Endothelial cell of umbilical vein (primary cell): ENCODE data around the gene PGR. TPM values are rescaled to one million over a fixed set of nuclear protein-coding genes. Genes with fewer than 3 reads are reported as not detected.

Experiments used
- BruUV-seq: library from RNA; stranded (reverse); fragments of 400-500 nt; replicated peaks from 2 replicates; lab custom pipeline; 2021; lab: Mats Ljungman, UMichigan
- CTCF ChIA-PET: fragments of 300-600, 350-600 bp; sonication (Branson Sonifier 250); formaldehyde crosslinking; loops from one replicate; lab custom pipeline; 2021; ENCODE audit warnings: antibody characterized with exemption, inconsistent platforms; lab: Charles Lee
- POLR2A ChIA-PET: fragments of 300-600, 350-600 bp; sonication (Branson Sonifier 250); formaldehyde crosslinking; loops from one replicate; lab custom pipeline; 2021; ENCODE audit warnings: antibody characterized with exemption, inconsistent platforms; lab: Charles Lee
- DNase-seq: peaks from one replicate; pipeline ENCODE4 v3.0.0-alpha.2; 2011; ENCODE audit warnings: low read depth, low spot score
- FAIRE-seq: peaks from 2 replicates; lab custom pipeline; 2011; peaks lifted over from hg19 to GRCh38; lab: Jason Lieb, UNC
- H2AFZ ChIP-seq: 2 replicates; pipeline ENCODE4 v1.6.0; 2012; ENCODE audit warnings: low read depth, low read length, control low read depth, inconsistent platforms
- H3K27ac ChIP-seq: 2 replicates; pipeline ENCODE4 v1.5.1; 2011; ENCODE audit warnings: low read depth, mild to moderate bottlenecking, control low read depth, low read length, moderate library complexity; ENCODE audit not compliant: insufficient read depth
- H3K27me3 ChIP-seq, 2 experiments: 2 replicates each; pipeline versions ENCODE4 v1.6.0 to v1.6.1; 2011; ENCODE audit warnings: low read length in 2 of 2, mixed read lengths in 1 of 2; ENCODE audit not compliant: control insufficient read depth in 2 of 2, insufficient read depth in 2 of 2
- H3K36me3 ChIP-seq, 2 experiments: 2 replicates in 1 of 2; 3 replicates in 1 of 2; pipeline ENCODE4 v1.5.1; 2011; ENCODE audit warnings: low read length in 2 of 2, mild to moderate bottlenecking in 1 of 2, moderate library complexity in 1 of 2; ENCODE audit not compliant: control insufficient read depth in 2 of 2, insufficient read depth in 2 of 2; ENCODE audit errors: extremely low read depth in 1 of 2
- H3K4me1 ChIP-seq: 3 replicates; pipeline ENCODE4 v1.5.1; 2011; ENCODE audit warnings: mild to moderate bottlenecking, low read length; ENCODE audit not compliant: control insufficient read depth, insufficient read depth; ENCODE audit errors: extremely low read depth
- H3K4me2 ChIP-seq: 2 replicates; pipeline ENCODE4 v1.6.1; 2011; ENCODE audit warnings: low read length, control low read depth, mixed read lengths; ENCODE audit not compliant: insufficient read depth
- H3K4me3 ChIP-seq, 3 experiments: fragments of 200-600 bp in 1 of 3; sonication (generic), shearing (Covaris generic) in 1 of 3; replicated peaks in 1 of 3; 2 replicates each; pipeline ENCODE4 v1.5.1; 2011 to 2016; ENCODE audit warnings: control low read depth in 3 of 3, low read length in 3 of 3, mild to moderate bottlenecking in 2 of 3, inconsistent platforms in 1 of 3, low read depth in 1 of 3, moderate library complexity in 1 of 3; ENCODE audit not compliant: insufficient read depth in 1 of 3
- H3K79me2 ChIP-seq: 2 replicates; pipeline ENCODE4 v1.6.0; 2012; ENCODE audit warnings: low read length, inconsistent platforms; ENCODE audit not compliant: control insufficient read depth, insufficient read depth
- H3K9ac ChIP-seq: replicated peaks from 2 replicates; pipeline ENCODE3; 2011; ENCODE audit warnings: low read length, control low read depth; ENCODE audit not compliant: insufficient read depth; ENCODE audit errors: extremely low read depth
- H3K9me1 ChIP-seq: replicated peaks from 3 replicates; pipeline ENCODE4 v1.6.0; 2011; ENCODE audit warnings: mild to moderate bottlenecking, low read length; ENCODE audit not compliant: control insufficient read depth, insufficient read depth; ENCODE audit errors: extremely low read depth
- H3K9me3 ChIP-seq: replicated peaks from 2 replicates; pipeline ENCODE4 v1.5.1; 2012; ENCODE audit warnings: low read length, inconsistent platforms; ENCODE audit not compliant: control insufficient read depth, insufficient read depth
- H4K20me1 ChIP-seq: replicated peaks from 2 replicates; pipeline ENCODE3; 2011; ENCODE audit warnings: mild to moderate bottlenecking, low read length; ENCODE audit not compliant: control insufficient read depth, insufficient read depth; ENCODE audit errors: extremely low read depth
- EZH2 ChIP-seq: IDR thresholded peaks from 2 replicates; pipeline ENCODE4 v1.6.1; 2012; ENCODE audit warnings: borderline replicate concordance, low read depth, mild to moderate bottlenecking, moderate library complexity, low read length, inconsistent platforms; ENCODE audit not compliant: severe bottlenecking
- FOS ChIP-seq: IDR thresholded peaks from 2 replicates; pipeline ENCODE4 v1.6.1; 2011; ENCODE audit warnings: mild to moderate bottlenecking, low read length, moderate library complexity, borderline replicate concordance; ENCODE audit not compliant: insufficient read depth
- GATA2 ChIP-seq: IDR thresholded peaks from 2 replicates; pipeline ENCODE4 v1.7.0; 2011; ENCODE audit warnings: low read depth, mild to moderate bottlenecking, moderate library complexity, mixed read lengths, low read length; ENCODE audit not compliant: insufficient read length, insufficient read depth
- JUN ChIP-seq: IDR thresholded peaks from 2 replicates; pipeline ENCODE4 v1.6.1; 2011; ENCODE audit warnings: borderline replicate concordance, low read depth; ENCODE audit not compliant: insufficient read length, insufficient read depth
- MYC ChIP-seq: IDR thresholded peaks from one replicate; pipeline ENCODE4 v1.6.1; 2011; ENCODE audit warnings: mild to moderate bottlenecking, low read depth, low read length
- POLR2A ChIP-seq: IDR thresholded peaks from 2 replicates; pipeline ENCODE4 v1.6.1; 2012; ENCODE audit warnings: low read depth, mild to moderate bottlenecking, control low read depth, low read length
- POLR2AphosphoS5 ChIP-seq: IDR thresholded peaks from 2 replicates; pipeline ENCODE4 v1.6.1; 2012; ENCODE audit warnings: low read depth, mild to moderate bottlenecking, control low read depth, low read length, moderate library complexity; ENCODE audit not compliant: insufficient read depth
- dilution Hi-C: fragments of 300-500 bp; cut with MboI; formaldehyde crosslinking; loops from one replicate; pipeline ENCODE4 v1.15.0; 2019; ENCODE audit warnings: low sequenced_read_pairs; ENCODE audit not compliant: extremely low pct_ligation_motif_present
- intact Hi-C: fragments of 100-400 bp; cut with micrococcal nuclease; formaldehyde crosslinking; loops from one replicate; pipeline ENCODE4 v1.10.0; 2022
- polyA plus RNA-seq, 4 experiments: library from polyadenylated mRNA; depleted of rRNA in 3 of 4; stranded (reverse) in 3 of 4; unstranded in 1 of 4; fragments of >200 nt; gene quantifications; 2 replicates each; pipeline versions ENCODE4 v1.2.1 to v1.2.3, GENCODE V29; 2011 to 2012; ENCODE audit warnings: missing spikeins in 1 of 4
- total RNA-seq: library from RNA; stranded (reverse); gene quantifications from 2 replicates; pipeline ENCODE4 v1.2.3, GENCODE V29; 2021
- TF ChIP-seq, protein P1 (sequence below): IDR thresholded peaks from 2 replicates; pipeline ENCODE4 v1.6.1; 2011; ENCODE audit not compliant: insufficient read depth, insufficient read length
- TF ChIP-seq, protein P2 (sequence below), 2 donors: IDR thresholded peaks; 1 replicate in 1 of 2; 2 replicates in 1 of 2; pipeline ENCODE4 v1.5.1; 2011; ENCODE audit warnings: low read length in 2 of 2, mild to moderate bottlenecking in 2 of 2, moderate library complexity in 2 of 2, control low read depth in 1 of 2, inconsistent platforms in 1 of 2, low read depth in 1 of 2; ENCODE audit not compliant: insufficient read depth in 1 of 2; ENCODE audit errors: extremely low read depth in 1 of 2

PGR gene
- total and polyA plus RNA-seq, 2 donors (not counting 3 experiments of a cell fraction or from before 2014, with no cell fraction given): not detected

DNA sequence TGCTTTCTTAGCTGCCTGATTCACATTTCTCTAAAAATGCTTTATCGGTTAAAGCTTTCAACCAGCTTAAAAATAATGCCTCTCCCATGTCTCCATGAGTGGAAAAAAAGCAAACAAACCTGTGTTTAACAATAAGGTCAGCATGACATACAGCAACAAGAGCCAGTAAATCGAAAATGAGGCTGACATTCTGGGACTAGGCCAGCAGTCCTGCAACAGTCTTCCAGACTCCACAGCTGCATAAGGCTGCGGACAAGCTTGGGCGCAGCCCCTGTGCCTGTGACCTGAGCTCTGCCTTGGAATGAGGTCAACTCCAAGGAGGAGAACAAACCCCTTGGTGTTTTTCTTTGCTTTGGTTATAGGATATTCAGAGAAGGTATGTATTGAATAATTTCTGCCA, 95.5 kb downstream of the PGR start:
- Histone ChIP-seq H3K4me3 (no peak overlapping the region), H3K4me1 (no peaks in the 10 kb centered on the region), H3K9ac (no peak overlapping the region), H3K4me2 (no peak overlapping the region), H3K27ac (no peak overlapping the region), H3K9me3 (no peaks in the 10 kb centered on the region), H3K9me1 (no peaks in the 10 kb centered on the region), H3K79me2 (no peaks in the 10 kb centered on the region), H3K27me3 (no peaks in the 10 kb centered on the region), H4K20me1 (no peaks in the 10 kb centered on the region), H2AFZ (no peak overlapping the region), H3K36me3 (no peaks in the 10 kb centered on the region)
- dilution Hi-C loops (no loop called here), intact Hi-C loops (no loop called here)
- no peak for FAIRE-seq
- DNase-seq: no peak
- no peak for TF ChIP-seq FOS
- no peak for TF ChIP-seq MYC
- no peak for TF ChIP-seq EZH2
- TF ChIP-seq POLR2AphosphoS5: no peak
- TF ChIP-seq JUN: no peak
- TF ChIP-seq GATA2: no peak
- TF ChIP-seq POLR2A: no peak
- TF ChIP-seq, protein P1, sequence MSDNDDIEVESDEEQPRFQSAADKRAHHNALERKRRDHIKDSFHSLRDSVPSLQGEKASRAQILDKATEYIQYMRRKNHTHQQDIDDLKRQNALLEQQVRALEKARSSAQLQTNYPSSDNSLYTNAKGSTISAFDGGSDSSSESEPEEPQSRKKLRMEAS: no peak
- TF ChIP-seq, protein P2, sequence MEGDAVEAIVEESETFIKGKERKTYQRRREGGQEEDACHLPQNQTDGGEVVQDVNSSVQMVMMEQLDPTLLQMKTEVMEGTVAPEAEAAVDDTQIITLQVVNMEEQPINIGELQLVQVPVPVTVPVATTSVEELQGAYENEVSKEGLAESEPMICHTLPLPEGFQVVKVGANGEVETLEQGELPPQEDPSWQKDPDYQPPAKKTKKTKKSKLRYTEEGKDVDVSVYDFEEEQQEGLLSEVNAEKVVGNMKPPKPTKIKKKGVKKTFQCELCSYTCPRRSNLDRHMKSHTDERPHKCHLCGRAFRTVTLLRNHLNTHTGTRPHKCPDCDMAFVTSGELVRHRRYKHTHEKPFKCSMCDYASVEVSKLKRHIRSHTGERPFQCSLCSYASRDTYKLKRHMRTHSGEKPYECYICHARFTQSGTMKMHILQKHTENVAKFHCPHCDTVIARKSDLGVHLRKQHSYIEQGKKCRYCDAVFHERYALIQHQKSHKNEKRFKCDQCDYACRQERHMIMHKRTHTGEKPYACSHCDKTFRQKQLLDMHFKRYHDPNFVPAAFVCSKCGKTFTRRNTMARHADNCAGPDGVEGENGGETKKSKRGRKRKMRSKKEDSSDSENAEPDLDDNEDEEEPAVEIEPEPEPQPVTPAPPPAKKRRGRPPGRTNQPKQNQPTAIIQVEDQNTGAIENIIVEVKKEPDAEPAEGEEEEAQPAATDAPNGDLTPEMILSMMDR (IDR thresholded peaks at IDR 0.05; ENCODE audit: extremely low read depth in 1 of 2, insufficient read depth in 1 of 2, low read depth in 1 of 2, low read length in 2 of 2): no peak
- BruUV-seq: no TSS peak
- ChIA-PET POLR2A (no interaction called here), CTCF (no interaction called here)
